Gastrocnemius medialis (tissue), 4 donors: ENCODE results near the gene WSCD1.

Experiments
- POLR2A ChIP-seq, 2 donors: fragments of 450-650 bp; IDR thresholded peaks; one replicate each; pipeline ENCODE4 v1.6.1; 2017; ENCODE audit warnings: antibody characterized with exemption in 2 of 2, mild to moderate bottlenecking in 2 of 2, moderate library complexity in 2 of 2
- TF ChIP-seq, protein P1 (sequence below), 5 experiments: fragments of 450-650 bp in 3 of 5; fragments of 200-600 bp in 2 of 5; sonication (generic) in 2 of 5; IDR thresholded peaks in 4 of 5; conservative IDR thresholded peaks in 1 of 5; 1 replicate in 4 of 5; 2 replicates in 1 of 5; pipeline ENCODE4 v1.5.1; 2016 to 2019; ENCODE audit warnings: antibody characterized with exemption in 5 of 5, mild to moderate bottlenecking in 3 of 5, moderate library complexity in 3 of 5

DNA sequence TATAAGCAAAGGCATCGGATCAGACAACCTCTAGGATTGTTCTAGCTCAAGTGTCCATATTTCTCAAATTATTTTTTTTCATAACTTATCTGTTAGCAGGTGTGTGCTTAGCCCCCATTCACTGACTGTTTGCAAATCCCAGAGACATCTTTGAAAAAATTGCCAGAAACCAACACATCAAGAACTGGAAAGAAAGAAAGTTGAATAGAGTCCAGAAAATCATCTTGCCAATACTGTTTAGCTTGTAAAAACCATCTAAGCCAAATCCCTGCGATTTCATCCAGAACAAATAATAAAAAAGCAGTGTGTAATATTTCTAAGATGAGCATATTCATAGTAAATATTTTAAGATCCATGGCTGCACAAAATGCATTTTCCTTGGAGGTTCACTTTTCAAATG is 64.5 kb downstream of the WSCD1 start:
- no peak for TF ChIP-seq POLR2A (IDR thresholded peaks at IDR 0.05)
- TF ChIP-seq, protein P1, sequence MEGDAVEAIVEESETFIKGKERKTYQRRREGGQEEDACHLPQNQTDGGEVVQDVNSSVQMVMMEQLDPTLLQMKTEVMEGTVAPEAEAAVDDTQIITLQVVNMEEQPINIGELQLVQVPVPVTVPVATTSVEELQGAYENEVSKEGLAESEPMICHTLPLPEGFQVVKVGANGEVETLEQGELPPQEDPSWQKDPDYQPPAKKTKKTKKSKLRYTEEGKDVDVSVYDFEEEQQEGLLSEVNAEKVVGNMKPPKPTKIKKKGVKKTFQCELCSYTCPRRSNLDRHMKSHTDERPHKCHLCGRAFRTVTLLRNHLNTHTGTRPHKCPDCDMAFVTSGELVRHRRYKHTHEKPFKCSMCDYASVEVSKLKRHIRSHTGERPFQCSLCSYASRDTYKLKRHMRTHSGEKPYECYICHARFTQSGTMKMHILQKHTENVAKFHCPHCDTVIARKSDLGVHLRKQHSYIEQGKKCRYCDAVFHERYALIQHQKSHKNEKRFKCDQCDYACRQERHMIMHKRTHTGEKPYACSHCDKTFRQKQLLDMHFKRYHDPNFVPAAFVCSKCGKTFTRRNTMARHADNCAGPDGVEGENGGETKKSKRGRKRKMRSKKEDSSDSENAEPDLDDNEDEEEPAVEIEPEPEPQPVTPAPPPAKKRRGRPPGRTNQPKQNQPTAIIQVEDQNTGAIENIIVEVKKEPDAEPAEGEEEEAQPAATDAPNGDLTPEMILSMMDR (IDR thresholded peaks at IDR 0.05 in 4 of 5, conservative IDR thresholded peaks at IDR 0.05 in 1 of 5), result no peak
